GM12801 (cell line): Measurements from ENCODE around the gene KCNIP1.

Source experiments
- TF ChIP-seq, protein P1 (sequence below): IDR thresholded peaks from one replicate; pipeline ENCODE4 v1.5.1; 2011; ENCODE audit warnings: control low read depth; ENCODE audit not compliant: insufficient read length; ENCODE audit errors: extremely low read depth

Gene KCNIP1

DNA sequence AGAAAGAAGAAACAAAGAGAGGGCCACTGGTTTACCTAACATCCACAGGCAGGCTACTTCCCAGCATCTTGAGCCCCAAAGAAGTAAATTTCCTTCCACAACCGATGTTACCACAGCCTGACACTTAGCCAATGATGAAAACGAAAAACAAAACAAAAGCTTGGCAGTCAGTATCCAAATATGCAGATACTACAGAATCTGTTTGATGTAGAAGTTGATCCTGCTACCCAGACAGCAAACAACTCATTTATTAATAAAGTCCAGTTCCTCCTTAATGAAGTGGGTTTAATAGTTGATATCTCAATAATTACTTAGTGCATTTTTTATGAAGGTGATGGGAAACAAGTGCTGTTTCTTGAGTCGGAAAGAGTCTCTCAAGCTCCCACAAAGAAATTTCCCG lies 212.6 kb downstream of the KCNIP1 start:
- TF ChIP-seq, protein P1, sequence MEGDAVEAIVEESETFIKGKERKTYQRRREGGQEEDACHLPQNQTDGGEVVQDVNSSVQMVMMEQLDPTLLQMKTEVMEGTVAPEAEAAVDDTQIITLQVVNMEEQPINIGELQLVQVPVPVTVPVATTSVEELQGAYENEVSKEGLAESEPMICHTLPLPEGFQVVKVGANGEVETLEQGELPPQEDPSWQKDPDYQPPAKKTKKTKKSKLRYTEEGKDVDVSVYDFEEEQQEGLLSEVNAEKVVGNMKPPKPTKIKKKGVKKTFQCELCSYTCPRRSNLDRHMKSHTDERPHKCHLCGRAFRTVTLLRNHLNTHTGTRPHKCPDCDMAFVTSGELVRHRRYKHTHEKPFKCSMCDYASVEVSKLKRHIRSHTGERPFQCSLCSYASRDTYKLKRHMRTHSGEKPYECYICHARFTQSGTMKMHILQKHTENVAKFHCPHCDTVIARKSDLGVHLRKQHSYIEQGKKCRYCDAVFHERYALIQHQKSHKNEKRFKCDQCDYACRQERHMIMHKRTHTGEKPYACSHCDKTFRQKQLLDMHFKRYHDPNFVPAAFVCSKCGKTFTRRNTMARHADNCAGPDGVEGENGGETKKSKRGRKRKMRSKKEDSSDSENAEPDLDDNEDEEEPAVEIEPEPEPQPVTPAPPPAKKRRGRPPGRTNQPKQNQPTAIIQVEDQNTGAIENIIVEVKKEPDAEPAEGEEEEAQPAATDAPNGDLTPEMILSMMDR, result no peak

DNA sequence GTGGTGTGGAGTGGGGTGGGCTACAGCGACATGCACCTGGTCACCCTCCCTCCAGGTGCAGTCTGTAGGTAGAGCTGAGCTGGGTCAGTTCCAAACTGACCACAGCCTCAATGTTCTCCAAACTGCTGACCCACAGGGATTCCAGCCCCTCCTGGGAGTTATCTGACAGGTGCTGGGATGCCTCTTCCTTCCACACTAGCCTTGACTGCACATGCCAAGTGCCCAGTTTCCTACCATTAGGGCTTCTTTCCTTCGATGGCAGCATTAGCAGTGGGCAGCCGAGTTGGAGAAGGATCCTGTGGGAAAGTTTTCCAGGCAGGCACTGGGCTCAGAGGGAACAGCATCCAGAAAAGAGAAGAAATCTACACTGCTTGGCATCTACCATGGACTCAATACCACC lies 215.7 kb downstream of the KCNIP1 start:
- TF ChIP-seq, protein P1, result no peak

DNA sequence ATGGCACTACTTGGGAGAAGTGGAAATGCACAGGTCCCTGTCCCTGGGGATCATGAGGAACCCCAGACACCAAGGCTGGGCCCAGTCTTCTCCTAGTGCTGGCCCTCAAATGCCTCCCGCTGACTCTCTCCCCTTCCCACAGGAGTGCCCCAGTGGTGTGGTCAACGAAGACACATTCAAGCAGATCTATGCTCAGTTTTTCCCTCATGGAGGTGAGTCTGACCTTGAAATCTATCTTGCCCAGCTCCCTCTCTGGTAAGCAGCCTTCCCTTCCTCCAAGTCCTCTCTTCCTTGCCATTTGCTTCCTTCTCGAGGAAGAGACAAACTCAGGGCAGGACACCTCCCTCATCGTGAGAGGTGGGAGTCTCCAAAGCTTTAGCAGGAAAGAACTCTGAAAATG lies 216.4 kb downstream of the KCNIP1 start:
- TF ChIP-seq, protein P1, result no peak

DNA sequence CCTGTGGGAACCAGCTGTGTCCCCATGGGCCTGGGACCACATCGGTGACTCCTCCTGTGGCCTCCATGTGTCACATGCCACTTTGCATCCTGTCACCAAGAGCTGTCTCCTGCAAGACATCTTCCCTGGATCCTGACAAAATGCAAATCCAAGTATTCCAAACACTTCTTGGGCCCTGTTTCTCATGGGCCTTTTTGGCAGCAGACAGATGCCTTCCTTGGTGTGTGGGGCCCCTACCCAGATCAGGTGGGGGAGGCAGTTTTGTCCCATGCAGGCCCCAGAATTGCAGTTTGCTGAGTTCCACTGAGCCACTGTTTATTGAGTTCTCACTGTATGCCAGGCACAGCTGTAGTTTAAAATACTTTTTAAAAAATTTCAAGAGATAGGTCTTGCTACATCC lies 217.2 kb downstream of the KCNIP1 start:
- TF ChIP-seq, protein P1, result no peak

DNA sequence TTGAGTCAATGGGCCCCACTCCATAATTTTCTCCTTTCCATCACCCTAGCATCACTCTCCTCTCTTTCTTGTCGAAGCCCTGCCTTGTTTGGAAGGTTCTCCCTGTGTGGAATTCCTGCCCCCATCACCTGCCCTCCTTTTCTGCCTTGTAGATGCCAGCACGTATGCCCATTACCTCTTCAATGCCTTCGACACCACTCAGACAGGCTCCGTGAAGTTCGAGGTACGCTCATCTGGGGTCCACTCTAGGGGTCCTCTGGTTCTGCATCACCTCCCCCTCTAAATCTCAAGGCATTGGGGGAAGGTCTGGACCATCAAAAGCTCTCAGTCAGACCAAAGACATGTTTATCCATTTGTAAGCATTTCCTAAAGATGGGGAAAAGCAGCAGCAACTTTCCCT lies 217.9 kb downstream of the KCNIP1 start:
- TF ChIP-seq, protein P1, result no peak

DNA sequence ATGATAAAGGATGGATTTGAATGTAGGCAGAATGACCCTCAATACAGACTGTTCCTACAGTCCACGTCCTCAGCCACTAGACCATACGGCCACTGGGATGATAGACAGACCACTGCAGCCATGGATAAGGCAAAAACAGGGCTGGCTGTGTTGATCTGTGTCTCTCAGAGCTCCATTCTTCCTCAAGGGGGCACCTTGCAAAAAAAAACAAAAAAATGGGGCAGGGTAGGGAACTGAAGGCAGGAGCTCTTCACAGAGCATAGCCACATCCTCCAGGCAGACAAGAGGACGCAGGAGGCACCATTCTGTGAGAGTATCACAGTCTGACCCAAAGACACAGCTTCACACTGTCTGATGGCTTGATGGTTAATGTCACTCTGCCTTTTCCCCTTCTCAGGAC lies 218.5 kb downstream of the KCNIP1 start:
- TF ChIP-seq, protein P1, result no peak

DNA sequence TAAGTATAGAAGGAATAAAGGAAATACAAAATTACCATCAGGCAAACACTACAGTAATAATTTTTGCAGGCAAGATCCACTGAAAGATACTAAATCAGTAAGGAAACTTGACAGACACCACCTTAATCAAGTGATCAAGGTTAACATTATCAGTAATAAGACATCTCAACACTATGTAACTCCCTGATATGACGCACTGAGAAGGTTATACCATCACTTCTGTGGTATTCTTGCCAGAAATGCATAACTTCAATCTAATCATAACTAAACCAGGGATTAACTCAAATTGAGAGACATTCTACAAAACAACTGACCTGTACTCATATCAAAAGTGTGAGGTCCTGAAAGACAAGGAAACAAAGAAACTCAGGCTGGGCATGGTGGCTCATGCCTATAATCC lies 227.2 kb downstream of the KCNIP1 start:
- TF ChIP-seq, protein P1, result no peak

DNA sequence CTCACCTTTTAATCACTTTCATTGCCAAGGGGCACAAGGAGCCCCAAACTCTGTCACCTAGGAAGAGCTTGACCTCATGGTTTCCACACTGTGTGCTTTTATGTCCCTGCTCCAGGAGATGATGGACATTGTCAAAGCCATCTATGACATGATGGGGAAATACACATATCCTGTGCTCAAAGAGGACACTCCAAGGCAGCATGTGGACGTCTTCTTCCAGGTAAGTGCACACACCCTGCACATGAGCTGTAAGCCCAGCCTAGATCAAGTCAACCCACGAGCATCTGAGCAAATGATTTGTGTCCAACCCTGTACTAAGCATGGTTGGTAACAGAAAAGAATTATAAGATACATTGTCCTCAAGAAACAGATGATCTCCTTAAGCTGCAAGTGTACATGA lies 228.9 kb downstream of the KCNIP1 start:
- TF ChIP-seq, protein P1, result no peak
